Uterus (tissue), 2 donors: Measurements from ENCODE around the gene BNC1.

Source experiments
- POLR2A ChIP-seq, 2 donors: fragments of 450-650 bp; IDR thresholded peaks; one replicate each; pipeline ENCODE4 v1.6.1; 2016; ENCODE audit warnings: antibody characterized with exemption in 2 of 2, mild to moderate bottlenecking in 1 of 2, moderate library complexity in 1 of 2
- TF ChIP-seq, protein P1 (sequence below), 4 experiments: fragments of 200-600 bp in 2 of 4; fragments of 450-650 bp in 2 of 4; sonication (generic) in 2 of 4; IDR thresholded peaks; one replicate each; pipeline ENCODE4 v1.5.1; 2016 to 2019; ENCODE audit warnings: antibody characterized with exemption in 4 of 4, mild to moderate bottlenecking in 2 of 4, moderate library complexity in 1 of 4

DNA sequence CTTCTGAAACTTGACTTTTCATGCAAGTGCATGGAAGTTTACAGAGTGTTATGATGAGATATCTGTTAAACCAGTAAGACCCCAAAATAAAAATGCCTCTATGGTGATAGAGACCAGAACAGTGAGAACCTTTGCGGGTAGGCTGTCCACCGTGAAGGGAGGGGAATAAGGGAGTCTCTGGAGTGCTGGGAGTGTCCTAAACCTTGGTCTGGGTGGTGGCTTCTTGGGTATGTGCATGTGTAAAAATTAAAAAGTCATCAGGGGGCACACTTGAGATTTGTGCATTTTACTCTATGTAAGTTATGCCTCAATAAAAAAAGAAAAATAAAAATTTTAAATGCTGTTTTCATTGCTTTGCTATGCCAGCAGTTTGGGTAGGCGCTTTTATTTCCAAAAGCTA is 38.2 kb upstream of the BNC1 start:
- TF ChIP-seq, protein P1, sequence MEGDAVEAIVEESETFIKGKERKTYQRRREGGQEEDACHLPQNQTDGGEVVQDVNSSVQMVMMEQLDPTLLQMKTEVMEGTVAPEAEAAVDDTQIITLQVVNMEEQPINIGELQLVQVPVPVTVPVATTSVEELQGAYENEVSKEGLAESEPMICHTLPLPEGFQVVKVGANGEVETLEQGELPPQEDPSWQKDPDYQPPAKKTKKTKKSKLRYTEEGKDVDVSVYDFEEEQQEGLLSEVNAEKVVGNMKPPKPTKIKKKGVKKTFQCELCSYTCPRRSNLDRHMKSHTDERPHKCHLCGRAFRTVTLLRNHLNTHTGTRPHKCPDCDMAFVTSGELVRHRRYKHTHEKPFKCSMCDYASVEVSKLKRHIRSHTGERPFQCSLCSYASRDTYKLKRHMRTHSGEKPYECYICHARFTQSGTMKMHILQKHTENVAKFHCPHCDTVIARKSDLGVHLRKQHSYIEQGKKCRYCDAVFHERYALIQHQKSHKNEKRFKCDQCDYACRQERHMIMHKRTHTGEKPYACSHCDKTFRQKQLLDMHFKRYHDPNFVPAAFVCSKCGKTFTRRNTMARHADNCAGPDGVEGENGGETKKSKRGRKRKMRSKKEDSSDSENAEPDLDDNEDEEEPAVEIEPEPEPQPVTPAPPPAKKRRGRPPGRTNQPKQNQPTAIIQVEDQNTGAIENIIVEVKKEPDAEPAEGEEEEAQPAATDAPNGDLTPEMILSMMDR (IDR thresholded peaks at IDR 0.05): no peak
- no peak for TF ChIP-seq POLR2A (IDR thresholded peaks at IDR 0.05)
